Activated naive CD4-positive, alpha-beta T cell treated with anti-CD3 and anti-CD28 coated beads, Interleukin-2, amount 50 U/mL, for 16 hours (primary cell): ENCODE results near the gene ZCCHC9.
A peak's percentile ranks its signal among the peaks of the same experiment; 100 is the strongest.
"Not testable (repeated sequence)": the region's sequence is repeated elsewhere in the genome, so short reads cannot be mapped to it uniquely, and the experiment has no call there.

Experiments
- DNase-seq: peaks from one replicate; pipeline ENCODE4 v3.0.0-alpha.2; 2020

ZCCHC9 gene

DNA sequence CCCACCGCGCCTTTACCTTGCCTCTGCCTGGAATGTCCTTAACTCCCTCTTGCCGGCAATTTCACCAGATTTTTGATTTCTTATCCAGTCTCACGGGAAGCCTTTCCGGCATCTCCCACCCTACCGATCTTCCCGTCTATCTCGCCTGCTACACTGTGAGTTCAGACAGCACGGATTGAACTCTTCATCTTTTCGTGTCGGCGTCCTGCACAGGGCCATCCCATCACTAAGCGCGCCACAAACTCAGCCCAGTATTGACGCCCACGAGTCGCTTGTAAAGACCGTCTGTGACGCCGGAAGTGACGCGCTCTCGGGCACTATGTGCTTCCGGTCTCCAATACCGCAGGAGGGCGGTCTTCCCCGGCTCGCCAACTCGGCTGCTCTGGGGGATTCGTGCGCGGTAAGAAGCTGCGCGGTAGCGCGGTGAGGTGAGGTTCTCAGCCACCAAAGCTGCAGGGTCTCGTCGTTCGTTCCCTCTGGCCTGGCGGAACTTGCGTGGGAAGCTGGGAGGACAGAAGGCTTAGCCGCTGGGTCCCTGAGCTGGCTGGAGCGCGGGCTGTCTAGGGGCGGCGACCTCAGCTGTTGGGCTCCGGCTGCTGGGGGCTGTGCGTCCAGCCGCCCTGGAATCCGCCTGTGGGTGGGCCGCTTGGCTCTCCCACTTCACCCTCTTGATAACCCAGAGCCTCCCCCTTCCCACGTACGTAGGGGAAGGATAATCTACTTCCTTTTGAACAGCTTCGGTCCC is at the start of gene ZCCHC9:
Gene ZCCHC9, plus strand, starts transcription at position 317 of the 745 bp plus-strand sequence. CDS start 3,171 bp downstream, outside the sequence.
- peak; percentile 92 for DNase-seq

DNA sequence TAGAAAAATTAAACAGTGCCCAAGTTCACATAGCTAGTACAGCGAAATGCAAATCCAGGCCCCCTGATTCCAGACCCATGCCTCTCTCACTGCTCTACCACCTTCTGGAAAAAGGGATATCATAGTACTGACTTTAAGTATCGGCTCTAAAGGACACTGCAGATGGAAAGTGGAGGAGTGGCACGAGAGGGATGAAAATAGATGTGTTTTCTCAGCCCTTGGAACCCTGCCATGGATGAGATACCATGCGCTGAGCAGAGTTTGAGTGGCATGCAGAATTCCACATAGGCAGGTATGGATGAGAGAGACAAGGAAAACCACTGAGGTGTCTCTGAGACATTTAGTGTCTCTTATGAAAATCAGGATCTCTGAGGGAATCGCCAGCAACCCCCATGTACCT is 49.5 kb upstream of the ZCCHC9 start:
- no peak for DNase-seq

GRCh38 chr5:81252904-81253303 is 48.5 kb upstream of the ZCCHC9 start:
- DNase-seq, result no peak

GRCh38 chr5:81253875-81254274 is 47.5 kb upstream of the ZCCHC9 start:
- no peak for DNase-seq

DNA sequence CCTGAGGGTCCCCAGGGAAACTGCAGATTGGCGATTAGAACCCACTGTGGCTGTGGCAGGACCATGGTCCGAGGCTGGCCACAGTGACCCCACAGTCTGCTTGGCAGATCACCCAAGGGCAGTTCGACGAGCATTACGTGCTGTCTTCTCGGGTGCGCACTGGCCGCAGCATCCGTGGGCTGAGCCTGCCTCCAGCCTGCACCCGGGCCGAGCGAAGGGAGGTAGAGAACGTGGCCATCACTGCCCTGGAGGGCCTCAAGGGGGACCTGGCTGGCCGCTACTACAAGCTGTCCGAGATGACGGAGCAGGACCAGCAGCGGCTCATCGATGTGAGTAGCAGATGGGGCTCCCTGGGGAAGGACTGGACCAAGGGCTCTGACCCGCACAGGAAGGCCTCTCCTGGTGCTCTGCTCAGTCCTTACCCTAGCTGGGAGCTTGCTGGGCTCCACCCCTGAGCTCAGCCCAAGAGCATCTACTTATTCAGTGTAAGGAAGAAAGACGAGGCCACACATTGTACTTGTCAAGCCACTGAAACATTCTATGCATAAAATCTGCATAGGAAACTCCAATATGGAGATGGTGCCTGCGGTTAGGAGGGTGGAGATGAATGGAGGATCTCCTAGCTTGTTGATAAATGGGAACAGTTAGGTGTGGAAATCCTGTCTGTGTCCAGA is 46.4 kb upstream of the ZCCHC9 start:
- no peak for DNase-seq

GRCh38 chr5:81256766-81257165 is 44.6 kb upstream of the ZCCHC9 start:
- no peak for DNase-seq

DNA sequence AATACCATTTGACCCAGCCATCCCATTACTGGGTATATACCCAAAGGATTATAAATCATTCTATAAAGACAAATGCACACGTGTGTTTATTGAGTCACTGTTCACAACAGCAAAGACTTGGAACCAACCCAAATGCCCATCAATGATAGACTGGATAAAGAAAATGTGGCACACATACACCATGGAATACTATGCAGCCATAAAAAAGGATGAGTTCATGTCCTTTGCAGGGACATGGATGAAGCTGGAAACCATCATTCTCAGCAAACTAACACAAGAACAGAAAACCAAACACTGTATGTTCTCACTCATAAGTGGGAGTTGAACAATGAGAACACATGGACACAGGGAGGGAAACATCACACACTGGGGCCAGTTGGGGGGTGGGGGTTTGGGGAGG is 38.6 kb upstream of the ZCCHC9 start:
- DNase-seq, result not testable (repeated sequence)

DNA sequence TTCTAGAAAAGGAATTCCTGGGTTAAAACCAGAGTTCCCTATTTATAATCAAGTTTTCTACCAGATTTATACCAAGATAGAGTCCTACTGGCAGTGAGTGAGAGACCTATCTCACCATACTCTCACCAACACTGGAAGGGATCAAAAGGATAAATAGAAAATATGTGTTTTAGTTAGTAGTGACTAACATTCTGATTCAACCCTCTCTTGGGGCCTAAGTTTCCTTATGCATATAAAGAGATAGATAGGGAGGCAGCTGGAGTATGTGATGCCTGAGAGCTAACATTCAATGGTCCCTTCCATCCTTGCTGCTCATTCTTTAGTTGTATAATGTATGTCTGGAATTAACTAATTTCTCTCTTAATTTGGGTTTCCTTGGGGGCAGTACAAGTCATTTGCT is 36.3 kb upstream of the ZCCHC9 start:
- no peak for DNase-seq

DNA sequence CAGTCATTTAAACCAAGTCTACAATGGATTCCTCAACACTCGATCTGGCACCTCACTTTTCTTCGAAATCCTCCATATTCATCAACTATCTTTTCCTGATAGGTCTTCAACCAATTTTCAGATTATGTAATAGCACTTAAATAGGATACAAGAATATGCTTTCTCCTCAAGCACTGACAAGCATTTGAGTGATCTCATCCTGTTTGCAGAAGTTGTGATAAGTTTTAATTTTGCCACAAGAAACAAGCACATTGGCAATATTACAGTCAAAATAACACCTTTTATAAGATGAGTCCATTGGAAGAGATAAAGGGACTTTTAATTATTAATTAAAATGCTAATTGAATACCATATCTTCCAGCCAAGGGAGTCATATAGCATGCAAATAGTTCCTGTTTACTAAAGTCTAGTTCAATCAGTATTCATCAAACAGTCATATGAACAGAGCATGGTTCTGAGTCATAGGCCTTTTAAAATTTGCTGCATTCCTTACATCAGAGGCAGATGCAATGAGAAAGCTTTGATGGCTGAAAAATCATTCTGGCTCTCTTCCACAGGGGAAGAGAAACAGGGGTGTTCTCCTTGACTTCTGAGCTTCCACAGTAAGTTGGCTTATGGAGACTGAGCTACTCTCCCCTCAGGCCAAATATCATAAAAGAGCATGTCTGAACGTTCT is 32.7 kb upstream of the ZCCHC9 start:
- DNase-seq, result no peak

GRCh38 chr5:81269751-81270393 is 31.5 kb upstream of the ZCCHC9 start:
- no peak for DNase-seq

GRCh38 chr5:81270394-81271027 is 30.9 kb upstream of the ZCCHC9 start:
- not testable (repeated sequence) for DNase-seq

GRCh38 chr5:81283976-81284375 is 17.4 kb upstream of the ZCCHC9 start:
- DNase-seq, result no peak

DNA sequence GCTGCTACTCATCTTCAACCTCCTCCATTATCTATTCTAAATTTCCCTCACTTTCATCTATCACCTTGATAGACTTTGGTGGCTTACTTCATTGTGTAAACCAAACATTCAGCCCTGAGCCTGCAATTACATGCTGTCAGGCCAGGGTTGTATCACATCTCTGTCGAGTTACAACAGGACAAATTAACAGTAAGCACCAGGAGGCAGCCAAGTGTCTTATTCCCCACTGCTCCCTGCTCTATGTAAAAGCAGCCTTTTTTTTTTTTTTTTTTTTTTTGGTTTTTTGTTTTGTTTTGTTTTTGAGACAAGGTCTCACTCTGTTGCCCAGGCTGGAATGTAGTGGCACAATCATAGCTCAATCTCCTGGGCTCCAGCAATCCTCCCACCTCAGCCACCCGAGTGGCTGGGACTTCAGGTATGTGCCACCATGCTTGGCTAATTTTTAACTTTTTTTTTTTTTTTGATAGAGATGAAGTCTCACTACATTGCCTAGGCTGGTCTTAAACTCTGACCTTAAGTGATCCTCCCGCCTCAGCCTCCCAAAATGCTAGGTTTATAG is 15.2 kb upstream of the ZCCHC9 start:
- DNase-seq, result no peak

DNA sequence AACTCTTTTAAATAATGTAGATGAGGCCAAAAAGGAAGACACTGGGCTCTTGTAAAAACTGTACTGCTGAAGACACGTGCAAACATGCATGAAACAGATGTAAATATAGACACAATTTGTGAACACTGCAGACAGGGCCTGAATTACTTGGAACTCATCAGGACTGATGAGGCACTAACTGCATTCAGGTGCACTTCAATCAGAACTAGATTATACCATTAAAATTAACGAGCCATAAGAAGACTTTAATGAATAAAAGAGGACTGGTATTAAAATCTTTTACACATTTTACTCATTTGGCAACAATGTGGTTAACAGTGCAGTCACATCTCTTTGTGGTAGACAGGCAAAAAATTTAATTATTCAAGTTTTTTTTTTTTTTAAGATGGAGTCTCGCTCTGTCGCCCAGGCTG is 13.4 kb upstream of the ZCCHC9 start:
- DNase-seq, result no peak

DNA sequence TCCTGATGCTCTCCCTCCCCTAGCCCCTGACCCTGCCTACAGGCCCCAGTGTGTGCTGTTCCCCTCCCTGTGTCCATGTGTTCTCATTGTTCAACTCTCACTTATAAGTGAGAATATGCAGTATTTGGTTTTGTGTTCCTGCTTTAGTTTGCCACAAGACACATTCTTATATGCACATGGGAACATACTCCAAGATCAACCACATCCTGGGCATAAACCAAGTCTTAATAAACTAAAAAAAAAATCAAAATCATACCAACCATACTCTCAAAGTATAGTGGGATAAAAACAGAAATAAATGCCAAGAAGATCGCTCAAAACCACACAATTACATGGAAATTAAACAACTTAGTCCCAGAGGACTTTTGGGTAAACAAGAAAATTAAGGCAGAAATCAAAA is 11.2 kb upstream of the ZCCHC9 start:
- DNase-seq, result no peak

GRCh38 chr5:81292130-81292529 is 9.3 kb upstream of the ZCCHC9 start:
- DNase-seq, result no peak

GRCh38 chr5:81294021-81294420 is 7.4 kb upstream of the ZCCHC9 start:
- DNase-seq, result not testable (repeated sequence)

- DNase-seq, result no peak
These were observed 3.9 kb upstream of the ZCCHC9 start for GRCh38 chr5:81297531-81297930.

DNA sequence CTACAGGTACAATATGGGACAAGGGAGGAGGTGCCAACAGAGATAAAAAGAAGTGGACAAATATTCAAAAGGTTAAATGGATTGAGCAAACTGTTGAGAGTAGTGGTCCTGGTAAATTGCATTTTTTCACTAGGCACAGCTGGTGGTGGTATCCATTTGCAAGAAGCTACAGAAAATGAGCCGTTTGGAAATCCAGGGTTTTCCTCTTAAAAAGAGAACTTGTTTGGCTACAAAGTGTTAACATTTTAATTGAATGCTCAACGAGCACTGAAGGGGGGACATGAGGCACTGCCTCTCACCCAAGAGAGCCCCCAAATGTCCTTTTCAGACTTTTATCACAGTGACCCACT is 491 bp upstream of the ZCCHC9 start:
- no peak for DNase-seq

DNA sequence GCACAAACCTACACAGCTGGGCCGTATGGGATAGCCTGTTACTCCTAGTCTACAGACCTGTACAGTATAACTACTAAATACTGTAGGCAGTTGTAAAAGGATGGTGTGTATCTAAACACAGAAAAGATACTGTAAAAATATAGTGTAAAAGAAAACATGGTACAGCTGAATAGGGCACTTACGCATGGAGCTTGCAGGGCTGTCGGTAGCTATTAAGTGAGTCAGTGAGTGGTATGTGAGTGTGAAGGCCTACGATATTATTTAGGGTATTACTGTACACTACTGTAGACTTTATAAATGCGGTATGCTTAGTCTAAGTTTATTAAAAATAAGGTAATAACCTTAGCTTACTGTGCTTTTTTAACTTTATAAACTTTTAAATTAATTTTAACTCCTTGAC is 1.2 kb downstream of the ZCCHC9 start:
- no peak for DNase-seq

DNA sequence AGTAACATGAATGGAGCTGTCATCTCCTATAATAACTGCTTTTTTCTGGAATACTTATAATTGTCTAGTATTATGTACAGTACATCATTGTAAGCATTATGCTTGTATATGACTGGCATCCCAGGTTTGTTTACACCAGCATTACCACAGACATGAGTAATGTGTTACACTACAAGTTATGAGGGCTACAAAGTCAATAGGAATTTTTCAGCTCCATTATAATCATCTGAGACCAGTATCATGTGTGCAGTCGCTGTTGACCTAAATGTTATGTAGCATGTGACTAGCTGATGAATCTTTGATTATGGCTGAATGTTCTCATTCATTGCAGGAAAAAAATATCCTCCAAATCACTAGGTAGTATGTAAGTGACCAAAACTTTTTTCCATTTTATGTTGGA is 2.2 kb downstream of the ZCCHC9 start:
- DNase-seq, result no peak

- no peak for DNase-seq
These were observed 4.4 kb downstream of the ZCCHC9 start for GRCh38 chr5:81305785-81306184.

DNA sequence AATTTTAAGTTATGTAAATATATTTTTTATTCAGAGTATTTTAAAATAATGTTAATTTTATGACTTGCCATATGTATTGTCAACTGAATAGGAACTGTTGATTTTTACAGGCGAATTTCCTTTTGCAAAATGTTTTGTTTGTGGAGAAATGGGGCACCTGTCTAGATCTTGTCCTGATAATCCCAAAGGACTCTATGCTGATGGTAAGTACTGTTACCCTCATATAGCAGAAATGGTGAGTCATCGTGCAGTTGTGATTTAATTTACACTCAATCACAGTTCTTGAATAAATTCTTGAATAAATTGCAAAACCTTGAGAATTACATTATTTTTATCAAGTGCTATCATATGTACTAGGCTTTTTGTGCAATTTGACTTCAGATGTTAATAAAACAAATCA is 7.4 kb downstream of the ZCCHC9 start:
- no peak for DNase-seq
